Esophagus muscularis mucosa (tissue), 3 donors: ENCODE results near the gene HEATR9.

ENCODE experiments used
- POLR2A ChIP-seq: fragments of 450-650 bp; IDR thresholded peaks from one replicate; pipeline ENCODE4 v1.6.1; 2017; ENCODE audit warnings: antibody characterized with exemption, moderate library complexity, mild to moderate bottlenecking, low read depth
- POLR2AphosphoS5 ChIP-seq, 2 donors: sonication (generic); formaldehyde crosslinking; IDR thresholded peaks; one replicate each; pipeline ENCODE4 v1.6.1; 2017; ENCODE audit warnings: antibody characterized with exemption in 2 of 2
- TF ChIP-seq, protein P1 (sequence below), 3 experiments: fragments of 200-600 bp in 2 of 3; fragments of 450-650 bp in 1 of 3; sonication (generic) in 2 of 3; IDR thresholded peaks; one replicate each; pipeline ENCODE4 v1.5.1; 2017 to 2019; ENCODE audit warnings: antibody characterized with exemption in 3 of 3, mild to moderate bottlenecking in 2 of 3, moderate library complexity in 1 of 3

DNA sequence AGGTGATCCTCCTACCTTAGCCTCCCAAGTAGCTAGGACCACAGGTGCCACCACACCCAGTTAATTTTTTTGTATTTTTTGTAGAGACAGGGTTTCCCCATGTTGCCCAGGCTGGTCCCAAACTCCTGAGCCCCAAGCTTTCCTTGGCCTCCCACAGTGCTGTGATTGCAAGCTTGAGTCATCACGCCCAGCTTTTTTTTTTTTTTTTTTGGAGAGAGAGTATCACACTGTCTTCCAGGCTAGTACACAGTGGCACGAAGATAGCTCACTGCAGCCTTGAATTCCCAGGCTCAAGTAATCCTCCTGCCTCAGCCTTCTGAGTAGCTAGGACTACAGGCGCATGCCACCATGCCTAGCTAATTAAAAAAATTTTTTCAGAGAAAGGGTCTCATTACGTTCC is 27.2 kb downstream of the HEATR9 start:
- TF ChIP-seq, protein P1, sequence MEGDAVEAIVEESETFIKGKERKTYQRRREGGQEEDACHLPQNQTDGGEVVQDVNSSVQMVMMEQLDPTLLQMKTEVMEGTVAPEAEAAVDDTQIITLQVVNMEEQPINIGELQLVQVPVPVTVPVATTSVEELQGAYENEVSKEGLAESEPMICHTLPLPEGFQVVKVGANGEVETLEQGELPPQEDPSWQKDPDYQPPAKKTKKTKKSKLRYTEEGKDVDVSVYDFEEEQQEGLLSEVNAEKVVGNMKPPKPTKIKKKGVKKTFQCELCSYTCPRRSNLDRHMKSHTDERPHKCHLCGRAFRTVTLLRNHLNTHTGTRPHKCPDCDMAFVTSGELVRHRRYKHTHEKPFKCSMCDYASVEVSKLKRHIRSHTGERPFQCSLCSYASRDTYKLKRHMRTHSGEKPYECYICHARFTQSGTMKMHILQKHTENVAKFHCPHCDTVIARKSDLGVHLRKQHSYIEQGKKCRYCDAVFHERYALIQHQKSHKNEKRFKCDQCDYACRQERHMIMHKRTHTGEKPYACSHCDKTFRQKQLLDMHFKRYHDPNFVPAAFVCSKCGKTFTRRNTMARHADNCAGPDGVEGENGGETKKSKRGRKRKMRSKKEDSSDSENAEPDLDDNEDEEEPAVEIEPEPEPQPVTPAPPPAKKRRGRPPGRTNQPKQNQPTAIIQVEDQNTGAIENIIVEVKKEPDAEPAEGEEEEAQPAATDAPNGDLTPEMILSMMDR (IDR thresholded peaks at IDR 0.05): no peak
- TF ChIP-seq POLR2A (no peak), POLR2AphosphoS5 (IDR thresholded peaks at IDR 0.05) (no peak)
